ENCODE results near the gene KCNQ1.
"Not testable (repeated sequence)": the region's sequence is repeated elsewhere in the genome, so short reads cannot be mapped to it uniquely, and the experiment has no call there.

The KCNQ1 gene

DNA sequence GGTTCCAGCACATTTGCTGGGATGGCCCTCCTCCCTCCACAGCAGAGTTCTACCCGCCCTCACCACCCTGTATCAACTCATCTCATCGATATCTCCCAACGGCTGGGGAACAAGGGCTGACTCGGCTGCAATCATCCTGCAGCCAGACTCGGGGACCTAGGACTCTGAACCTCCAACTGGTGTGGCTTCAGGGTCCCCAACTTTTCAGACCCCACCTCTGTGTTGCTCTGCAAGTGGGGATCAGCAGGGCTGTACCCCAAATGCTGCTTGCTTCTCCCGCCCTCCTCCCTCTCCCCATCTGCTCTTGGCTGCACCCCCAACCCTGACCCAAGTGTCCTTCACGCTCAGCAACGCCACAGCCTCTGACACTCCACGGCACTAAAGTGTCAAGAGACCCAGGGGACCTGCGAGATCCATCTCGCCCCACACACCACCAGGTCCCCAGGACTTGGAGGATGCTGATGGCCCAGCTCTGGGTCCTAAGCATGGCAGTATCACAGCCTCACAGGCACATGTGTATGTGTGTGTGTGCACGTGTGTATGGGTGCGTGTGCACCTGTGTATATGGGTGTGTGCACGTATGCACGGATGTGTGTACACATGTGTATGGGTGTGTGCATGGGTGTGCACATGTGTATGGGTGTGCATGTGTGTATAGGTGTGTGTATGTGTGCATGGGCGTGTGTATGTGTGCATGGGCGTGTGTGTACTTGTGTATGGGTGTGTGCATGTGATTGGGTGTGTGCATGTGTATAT lies 26.4 kb downstream of the KCNQ1 start:
- in situ Hi-C loops (cut with MboI; ENCODE audit: low sequenced_read_pairs), result no loop called here

DNA sequence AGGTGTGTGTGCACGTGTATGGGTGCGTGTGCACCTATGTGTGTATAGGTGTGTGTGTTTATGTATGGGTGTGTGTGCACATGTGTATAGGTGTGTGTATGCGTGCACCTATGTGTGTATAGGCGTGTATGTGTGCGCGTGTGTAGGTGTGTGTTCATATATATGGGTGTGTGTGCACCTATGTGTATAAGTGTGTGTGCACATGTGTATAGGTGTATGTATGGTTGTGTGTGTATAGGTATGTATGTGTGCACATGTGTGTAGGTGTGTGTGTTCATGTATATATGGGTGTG lies 26.9 kb downstream of the KCNQ1 start:
- in situ Hi-C loops (cut with MboI; ENCODE audit: low sequenced_read_pairs), result no loop called here

- in situ Hi-C loops (cut with MboI; ENCODE audit: low sequenced_read_pairs), result no loop called here
These were observed 27.8 kb downstream of the KCNQ1 start for GRCh38 chr11:2472428-2473186.

DNA sequence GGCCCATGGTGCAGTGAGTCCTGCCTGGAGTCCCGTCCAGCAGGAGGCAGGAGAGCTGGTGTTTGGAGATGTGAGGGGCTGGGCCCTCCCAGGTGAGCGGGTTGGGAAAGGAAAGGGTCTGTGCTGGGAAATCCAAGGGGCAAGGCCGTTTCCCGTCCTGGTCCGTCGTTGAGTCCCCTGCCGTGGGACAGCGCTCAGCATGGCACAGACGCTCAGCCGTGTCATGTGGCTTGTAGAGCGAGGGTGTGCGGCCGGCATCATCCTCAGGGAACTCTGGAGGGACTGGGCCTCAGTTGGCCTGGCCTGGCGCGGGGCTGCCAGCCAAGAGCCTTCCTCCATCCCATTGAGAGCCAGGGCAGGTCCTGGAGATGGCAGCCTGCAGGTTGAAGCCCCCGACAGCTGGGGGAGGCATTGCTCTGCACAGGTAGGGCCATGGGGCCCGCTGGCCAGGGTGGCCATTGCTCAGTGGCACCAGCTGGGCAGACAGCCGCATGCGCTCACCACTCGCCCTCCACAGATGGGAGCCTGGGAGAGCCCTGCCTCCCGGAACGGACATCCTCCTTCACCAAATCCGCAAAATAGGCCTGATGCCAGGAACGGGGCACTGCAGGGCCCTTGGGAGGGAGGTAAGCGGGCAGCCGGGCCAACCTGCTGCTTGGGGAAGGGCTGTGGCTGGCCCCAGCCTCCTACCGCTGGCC lies 28.7 kb downstream of the KCNQ1 start:
- in situ Hi-C loops (cut with MboI; ENCODE audit: low sequenced_read_pairs), result no loop called here

DNA sequence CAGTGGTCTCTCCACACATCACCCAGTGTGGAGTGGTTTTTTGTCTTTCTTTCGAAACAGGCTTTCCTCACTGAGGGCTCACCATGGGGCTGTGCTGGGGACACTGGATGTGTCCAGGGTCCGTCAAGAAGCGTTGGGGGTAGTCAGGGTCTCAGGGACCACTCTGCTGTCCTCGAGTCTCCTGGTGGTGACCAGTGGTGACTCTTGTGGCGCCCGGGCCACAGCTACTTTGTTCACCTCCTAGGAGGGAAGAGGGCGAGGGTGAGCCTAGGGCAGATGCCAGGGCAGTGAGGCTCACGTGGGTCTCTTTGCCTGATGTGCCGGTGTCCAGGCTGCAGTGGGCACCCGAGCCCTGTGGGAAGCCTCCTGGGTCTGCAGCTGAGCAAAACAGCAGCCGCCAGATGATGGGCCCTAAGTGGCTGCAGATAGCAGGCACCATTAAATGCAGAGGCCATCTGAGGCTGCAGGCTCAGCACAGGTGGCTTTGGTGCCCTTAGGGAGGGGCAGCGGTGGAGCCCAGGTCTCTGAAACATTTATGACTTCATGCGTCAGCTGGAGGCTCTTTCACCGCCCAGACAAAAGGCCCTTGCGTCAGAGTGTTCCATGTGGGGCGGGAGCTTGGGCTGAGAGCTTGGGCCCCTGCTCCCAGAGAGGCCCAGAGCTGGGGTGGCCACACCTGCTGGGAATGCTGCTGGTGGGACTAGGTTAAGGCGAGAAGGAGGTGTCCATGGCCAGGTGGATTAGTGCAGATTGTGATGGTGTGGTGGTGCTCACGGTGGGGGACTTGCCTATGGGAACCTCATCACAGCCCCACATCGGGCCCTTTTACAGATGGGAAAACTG lies 29.5 kb downstream of the KCNQ1 start:
- in situ Hi-C loops (cut with MboI; ENCODE audit: low sequenced_read_pairs), result no loop called here

DNA sequence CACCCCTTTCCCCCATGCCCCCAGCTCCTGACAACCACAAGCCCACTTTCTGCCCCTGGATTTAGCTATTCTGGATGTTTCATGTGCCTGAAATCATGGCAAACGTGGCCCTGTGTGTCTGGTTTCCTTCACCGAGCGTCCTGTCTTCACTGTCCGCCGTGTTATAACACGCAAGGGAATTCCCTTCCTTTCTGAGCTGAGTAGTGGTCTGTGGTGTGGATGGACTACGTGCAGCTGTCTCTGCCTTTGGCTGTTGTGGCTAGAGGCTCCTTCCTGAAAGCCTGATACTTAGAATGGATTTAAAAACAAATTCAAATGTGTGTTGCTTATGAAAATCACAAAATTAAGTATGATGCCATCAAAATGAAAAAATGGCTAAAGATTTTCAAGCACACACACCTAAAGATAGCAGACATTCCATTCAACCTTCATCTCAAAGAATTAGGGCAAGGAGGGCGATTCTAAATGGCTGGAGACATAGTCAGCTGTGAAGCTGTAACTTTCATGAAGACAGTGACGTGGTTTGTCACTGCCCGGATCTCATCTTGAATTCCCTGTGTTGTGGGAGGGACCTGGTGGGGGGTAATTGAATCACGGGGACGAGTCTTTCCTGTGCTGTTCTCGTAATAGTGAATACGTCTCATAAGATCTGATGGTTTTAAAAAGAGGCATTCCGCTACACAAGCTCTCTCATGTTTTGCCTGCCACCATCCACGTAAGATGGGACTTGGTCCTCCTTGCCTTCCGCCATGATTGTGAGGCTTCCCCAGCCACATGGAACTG lies 30.5 kb downstream of the KCNQ1 start:
- in situ Hi-C loops (cut with MboI; ENCODE audit: low sequenced_read_pairs), result no loop called here

- in situ Hi-C loops (cut with MboI; ENCODE audit: low sequenced_read_pairs), result no loop called here
These were observed 32.4 kb downstream of the KCNQ1 start for GRCh38 chr11:2477254-2477653.

GRCh38 chr11:2477936-2478335 lies 33.1 kb downstream of the KCNQ1 start:
- in situ Hi-C loops (cut with MboI; ENCODE audit: low sequenced_read_pairs), result no loop called here

DNA sequence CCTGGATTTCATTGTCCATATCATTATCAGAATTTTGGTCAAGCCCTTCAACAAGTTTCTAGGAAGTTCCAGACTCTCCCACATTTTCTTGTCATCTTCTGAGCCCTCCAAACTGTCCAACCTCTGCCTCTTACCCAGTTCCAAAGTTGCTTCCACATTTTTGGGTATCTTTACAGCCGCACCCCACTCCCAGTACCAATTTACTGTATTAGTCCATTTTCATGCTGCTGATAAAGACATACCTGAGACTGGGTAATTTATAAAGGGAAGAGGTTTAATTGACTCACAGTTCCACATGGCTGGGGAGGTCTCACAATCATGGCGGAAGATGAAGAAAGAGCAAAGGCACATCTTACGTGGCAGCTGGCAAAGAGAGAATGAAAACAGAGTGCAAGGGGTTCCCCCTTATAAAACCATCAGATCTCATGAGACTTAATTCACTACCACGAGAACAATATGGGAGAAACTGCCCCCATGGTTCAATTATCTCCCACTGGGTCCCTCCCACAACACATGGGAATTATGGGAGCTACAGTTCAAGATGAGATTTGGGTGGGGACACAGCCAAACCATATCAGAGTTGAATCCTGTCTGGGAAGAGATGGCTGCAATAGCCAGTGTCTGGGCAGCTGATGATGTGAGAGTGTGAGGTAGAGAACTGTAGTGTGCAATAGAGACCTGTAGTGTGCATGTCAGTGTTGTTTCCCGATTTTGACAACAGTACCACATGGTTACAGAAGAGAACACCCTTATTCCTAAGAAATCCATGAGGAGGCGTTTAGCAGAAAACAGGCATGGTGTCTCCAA lies 35.5 kb downstream of the KCNQ1 start:
- in situ Hi-C loops (cut with MboI; ENCODE audit: low sequenced_read_pairs), result not testable (repeated sequence)

DNA sequence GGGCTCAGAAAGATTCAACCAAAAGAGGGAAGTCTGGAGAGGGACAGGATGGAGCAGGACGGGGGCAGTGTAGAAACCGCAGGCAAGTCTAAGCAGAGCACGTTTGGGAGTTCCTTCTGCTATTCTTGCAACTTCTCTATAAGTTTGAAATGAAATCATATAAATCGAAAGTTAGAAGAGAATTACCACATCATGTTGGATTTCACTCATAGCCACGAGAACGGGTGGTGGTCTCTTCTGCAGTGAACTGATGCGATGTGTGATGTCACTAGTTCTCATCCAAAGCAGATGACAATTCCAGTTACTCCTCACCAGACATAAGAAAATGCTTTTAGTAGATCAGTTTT lies 36.0 kb downstream of the KCNQ1 start:
- in situ Hi-C loops (cut with MboI; ENCODE audit: low sequenced_read_pairs), result no loop called here

DNA sequence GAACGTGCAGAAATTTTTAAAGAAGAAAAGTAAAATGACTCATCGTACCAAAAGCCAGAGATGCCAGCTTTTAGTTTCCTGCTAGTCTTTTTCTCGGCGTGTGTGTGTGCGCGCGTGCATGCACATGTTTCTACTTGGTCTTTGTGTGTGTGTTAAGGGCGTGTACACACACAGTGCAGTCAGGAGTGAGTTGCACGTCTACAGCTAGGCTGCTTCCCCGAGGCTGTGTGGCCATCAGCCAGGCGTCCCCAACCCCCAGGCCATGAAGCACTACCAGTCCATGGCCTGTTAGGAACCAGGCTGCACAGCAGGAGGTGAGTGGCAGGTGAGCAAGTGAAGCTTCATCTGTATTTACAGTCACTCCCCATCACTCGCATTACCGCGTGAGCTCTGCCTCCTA lies 36.4 kb downstream of the KCNQ1 start:
- in situ Hi-C loops (cut with MboI; ENCODE audit: low sequenced_read_pairs), result no loop called here

DNA sequence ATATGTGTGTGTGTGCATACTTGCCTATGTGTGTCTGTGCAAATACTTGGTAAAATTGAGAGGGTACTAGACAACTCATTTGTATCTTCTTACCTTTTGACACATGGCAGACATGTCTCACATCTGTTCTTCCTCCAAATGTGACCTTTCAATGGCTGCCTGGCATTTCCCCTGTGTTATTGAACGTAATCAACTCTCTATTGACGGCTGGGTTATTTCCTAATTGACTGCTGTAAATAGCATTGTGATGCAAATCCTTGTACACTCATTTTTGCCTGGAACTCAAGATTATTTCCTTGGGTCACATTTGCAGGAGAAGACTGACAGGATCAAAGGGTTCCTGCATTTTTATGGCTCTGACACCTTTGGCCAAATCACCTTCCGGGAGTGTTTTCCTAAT lies 37.4 kb downstream of the KCNQ1 start:
- in situ Hi-C loops (cut with MboI; ENCODE audit: low sequenced_read_pairs), result no loop called here

DNA sequence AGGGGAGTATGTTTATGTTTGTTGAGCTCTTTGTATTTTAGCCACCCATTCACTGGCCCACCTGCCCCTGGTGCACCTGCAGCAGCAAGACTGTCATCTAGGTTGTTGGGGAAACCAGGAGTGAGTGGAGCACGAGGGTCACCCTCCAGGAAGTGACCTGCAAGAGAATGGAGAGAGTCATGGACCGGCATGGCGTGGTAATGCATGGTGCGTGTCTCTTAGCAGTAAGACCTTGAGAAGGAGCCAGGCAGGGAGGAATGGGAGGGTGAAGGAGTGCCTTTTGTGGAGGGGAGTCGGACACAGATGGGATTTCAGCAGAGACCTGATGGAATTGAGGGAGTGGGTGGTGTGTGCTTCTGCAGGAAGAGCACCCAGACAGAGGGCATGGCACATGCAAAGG lies 37.9 kb downstream of the KCNQ1 start:
- in situ Hi-C loops (cut with MboI; ENCODE audit: low sequenced_read_pairs), result no loop called here

- in situ Hi-C loops (cut with MboI; ENCODE audit: low sequenced_read_pairs), result no loop called here
These were observed 38.6 kb downstream of the KCNQ1 start for GRCh38 chr11:2483426-2483825.

DNA sequence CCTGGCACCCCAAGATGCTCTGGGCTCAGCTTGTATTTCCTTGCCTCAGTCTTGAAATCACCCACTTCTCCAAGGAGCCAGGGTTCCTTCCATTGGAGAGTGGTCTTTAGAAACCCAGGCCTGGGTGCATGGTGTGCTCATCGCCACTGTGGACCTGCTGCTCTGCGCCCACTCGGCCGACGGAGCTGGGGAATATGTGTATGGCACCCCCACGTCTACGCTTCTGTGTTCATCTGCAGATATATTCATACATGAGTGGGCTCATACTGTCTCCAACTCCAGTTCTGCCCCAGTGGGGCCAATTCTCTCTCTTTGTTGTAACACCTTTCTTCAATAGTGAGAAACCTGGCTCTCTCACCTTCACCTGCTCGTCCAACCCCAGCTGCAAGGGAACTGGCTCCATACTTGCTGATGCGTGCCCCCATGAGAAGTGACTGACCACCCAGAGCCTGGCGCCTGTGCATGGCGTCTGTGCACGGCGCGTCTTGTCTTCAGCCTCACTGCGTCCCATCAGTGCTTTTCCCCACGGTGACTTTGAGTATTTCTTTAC lies 39.8 kb downstream of the KCNQ1 start:
- in situ Hi-C loops (cut with MboI; ENCODE audit: low sequenced_read_pairs), result no loop called here

GRCh38 chr11:2488004-2488403 lies 43.2 kb downstream of the KCNQ1 start:
- in situ Hi-C loops (cut with MboI; ENCODE audit: low sequenced_read_pairs), result no loop called here

- in situ Hi-C loops (cut with MboI; ENCODE audit: low sequenced_read_pairs), result no loop called here
These were observed 44.3 kb downstream of the KCNQ1 start for GRCh38 chr11:2489083-2489482.

DNA sequence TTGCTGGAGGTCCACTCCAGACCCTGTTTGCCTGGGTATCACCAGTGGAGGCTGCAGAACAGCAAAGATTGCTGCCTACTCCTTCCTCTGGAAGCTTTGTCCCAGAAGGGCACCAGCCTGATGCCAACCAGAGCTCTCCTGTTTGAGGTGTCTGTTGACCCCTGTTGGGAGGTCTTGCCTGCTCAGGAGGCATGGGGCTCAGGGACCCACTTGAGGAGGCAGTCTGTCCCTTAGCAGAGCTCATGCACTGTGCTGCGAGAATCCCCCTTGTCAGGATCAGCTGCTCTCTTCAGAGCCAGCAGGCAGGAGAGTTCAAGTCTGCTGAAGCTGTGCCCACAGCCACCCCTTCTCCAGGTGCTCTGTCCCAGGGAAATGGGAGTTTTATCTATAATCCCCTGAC lies 53.1 kb downstream of the KCNQ1 start:
- in situ Hi-C loops (cut with MboI; ENCODE audit: low sequenced_read_pairs), result not testable (repeated sequence)

- in situ Hi-C loops (cut with MboI; ENCODE audit: low sequenced_read_pairs), result no loop called here
These were observed 53.9 kb downstream of the KCNQ1 start for GRCh38 chr11:2498750-2499149.
